Astrocyte (in vitro differentiated cells and primary cell): ENCODE data around the gene ITGA2. TPM values are rescaled to one million over a fixed set of nuclear protein-coding genes. Genes with fewer than 3 reads are reported as not detected.

Source experiments
- DNase-seq: peaks from one replicate; pipeline ENCODE4 v3.0.0-alpha.2; 2010; ENCODE audit warnings: low read depth
- FAIRE-seq: peaks from 2 replicates; lab custom pipeline; 2011; peaks lifted over from hg19 to GRCh38; lab: Jason Lieb, UNC
- H2AFZ ChIP-seq: 2 replicates; pipeline ENCODE4 v1.6.0; 2012; ENCODE audit warnings: low read depth, low read length, inconsistent platforms
- H3K27ac ChIP-seq: 2 replicates; pipeline ENCODE4 v1.5.1; 2011; ENCODE audit warnings: low read depth, low read length, inconsistent platforms
- H3K27me3 ChIP-seq: 2 replicates; pipeline ENCODE4 v1.6.0; 2011; ENCODE audit warnings: low read length, inconsistent platforms; ENCODE audit not compliant: insufficient read depth
- H3K36me3 ChIP-seq: 2 replicates; pipeline ENCODE4 v1.5.1; 2011; ENCODE audit warnings: low read length, inconsistent platforms; ENCODE audit not compliant: insufficient read depth
- H3K4me1 ChIP-seq: 2 replicates; pipeline ENCODE4 v1.5.1; 2011; ENCODE audit warnings: low read length, inconsistent platforms; ENCODE audit not compliant: insufficient read depth
- H3K4me2 ChIP-seq: 2 replicates; pipeline ENCODE4 v1.6.0; 2012; ENCODE audit warnings: low read length, inconsistent platforms
- H3K4me3 ChIP-seq: 2 replicates; pipeline ENCODE4 v1.5.1; 2011; ENCODE audit warnings: low read depth, mild to moderate bottlenecking, low read length, inconsistent platforms; ENCODE audit not compliant: insufficient read depth
- H3K79me2 ChIP-seq: 2 replicates; pipeline ENCODE4 v1.6.0; 2012; ENCODE audit warnings: mild to moderate bottlenecking, low read length, inconsistent platforms; ENCODE audit not compliant: insufficient read depth
- H3K9ac ChIP-seq: 2 replicates; pipeline ENCODE4 v1.6.0; 2012; ENCODE audit warnings: mild to moderate bottlenecking, low read length, inconsistent platforms
- H3K9me3 ChIP-seq: 2 replicates; pipeline ENCODE4 v1.5.1; 2012; ENCODE audit warnings: low read depth, mild to moderate bottlenecking, low read length, inconsistent platforms; ENCODE audit not compliant: insufficient read depth
- H4K20me1 ChIP-seq: 2 replicates; pipeline ENCODE4 v1.6.0; 2012; ENCODE audit warnings: low read length, inconsistent platforms; ENCODE audit not compliant: insufficient read depth
- H3K27ac Mint-ChIP-seq: one replicate; pipeline ENCODE4 v1.8.0; 2021; ENCODE audit warnings: mild to moderate bottlenecking, mixed read lengths; ENCODE audit not compliant: unreplicated experiment
- H3K27me3 Mint-ChIP-seq: one replicate; pipeline ENCODE4 v1.8.0; 2021; ENCODE audit warnings: low read depth, mixed read lengths; ENCODE audit not compliant: unreplicated experiment
- H3K36me3 Mint-ChIP-seq: one replicate; pipeline ENCODE4 v1.8.0; 2021; ENCODE audit warnings: low read depth, mixed read lengths; ENCODE audit not compliant: unreplicated experiment
- H3K4me1 Mint-ChIP-seq: one replicate; pipeline ENCODE4 v1.8.0; 2021; ENCODE audit warnings: low read depth, mixed read lengths; ENCODE audit not compliant: unreplicated experiment
- H3K4me3 Mint-ChIP-seq: one replicate; pipeline ENCODE4 v1.8.0; 2021; ENCODE audit warnings: mild to moderate bottlenecking, moderate library complexity, mixed read lengths; ENCODE audit not compliant: unreplicated experiment
- H3K9me3 Mint-ChIP-seq: one replicate; pipeline ENCODE4 v1.8.0; 2021; ENCODE audit warnings: mild to moderate bottlenecking, mixed read lengths; ENCODE audit not compliant: unreplicated experiment
- EZH2 ChIP-seq: IDR thresholded peaks from 2 replicates; pipeline ENCODE4 v1.6.1; 2012; ENCODE audit warnings: mild to moderate bottlenecking, low read length, inconsistent platforms; ENCODE audit not compliant: insufficient read depth
- total RNA-seq: library from RNA; stranded (reverse); gene quantifications from 2 replicates; pipeline ENCODE4 v1.2.1, GENCODE V29; 2021
- TF ChIP-seq, protein P1 (sequence below): IDR thresholded peaks from 2 replicates; pipeline ENCODE4 v1.5.1; 2011; ENCODE audit warnings: low read depth, mild to moderate bottlenecking, inconsistent platforms, low read length, moderate library complexity; ENCODE audit not compliant: insufficient read depth

ITGA2 gene
- total RNA-seq, 1 donor from 2014 or later, result 35.9 TPM

- Mint-ChIP-seq H3K36me3 (no peaks in the 10 kb centered on the region), H3K27ac (no peak overlapping the region), H3K4me1 (peaks cover 3% of the 10 kb centered on the region), H3K27me3 (no peaks in the 10 kb centered on the region), H3K4me3 (no peak overlapping the region), H3K9me3 (no peaks in the 10 kb centered on the region)
- Histone ChIP-seq H3K4me2 (no peak overlapping the region), H3K36me3 (no peaks in the 10 kb centered on the region), H3K9me3 (no peaks in the 10 kb centered on the region), H2AFZ (no peak overlapping the region), H4K20me1 (no peaks in the 10 kb centered on the region), H3K4me1 (peaks cover 12% of the 10 kb centered on the region), H3K9ac (no peak overlapping the region), H3K27ac (no peak overlapping the region), H3K4me3 (no peak overlapping the region), H3K79me2 (peaks cover 11% of the 10 kb centered on the region), H3K27me3 (no peaks in the 10 kb centered on the region)
- DNase-seq (no peak), FAIRE-seq (no peak)
- TF ChIP-seq EZH2, result no peak
- TF ChIP-seq, protein P1, sequence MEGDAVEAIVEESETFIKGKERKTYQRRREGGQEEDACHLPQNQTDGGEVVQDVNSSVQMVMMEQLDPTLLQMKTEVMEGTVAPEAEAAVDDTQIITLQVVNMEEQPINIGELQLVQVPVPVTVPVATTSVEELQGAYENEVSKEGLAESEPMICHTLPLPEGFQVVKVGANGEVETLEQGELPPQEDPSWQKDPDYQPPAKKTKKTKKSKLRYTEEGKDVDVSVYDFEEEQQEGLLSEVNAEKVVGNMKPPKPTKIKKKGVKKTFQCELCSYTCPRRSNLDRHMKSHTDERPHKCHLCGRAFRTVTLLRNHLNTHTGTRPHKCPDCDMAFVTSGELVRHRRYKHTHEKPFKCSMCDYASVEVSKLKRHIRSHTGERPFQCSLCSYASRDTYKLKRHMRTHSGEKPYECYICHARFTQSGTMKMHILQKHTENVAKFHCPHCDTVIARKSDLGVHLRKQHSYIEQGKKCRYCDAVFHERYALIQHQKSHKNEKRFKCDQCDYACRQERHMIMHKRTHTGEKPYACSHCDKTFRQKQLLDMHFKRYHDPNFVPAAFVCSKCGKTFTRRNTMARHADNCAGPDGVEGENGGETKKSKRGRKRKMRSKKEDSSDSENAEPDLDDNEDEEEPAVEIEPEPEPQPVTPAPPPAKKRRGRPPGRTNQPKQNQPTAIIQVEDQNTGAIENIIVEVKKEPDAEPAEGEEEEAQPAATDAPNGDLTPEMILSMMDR, result no peak
Observed at GRCh38 chr5:53022930-53023511, 33.9 kb downstream of the ITGA2 start.

DNA sequence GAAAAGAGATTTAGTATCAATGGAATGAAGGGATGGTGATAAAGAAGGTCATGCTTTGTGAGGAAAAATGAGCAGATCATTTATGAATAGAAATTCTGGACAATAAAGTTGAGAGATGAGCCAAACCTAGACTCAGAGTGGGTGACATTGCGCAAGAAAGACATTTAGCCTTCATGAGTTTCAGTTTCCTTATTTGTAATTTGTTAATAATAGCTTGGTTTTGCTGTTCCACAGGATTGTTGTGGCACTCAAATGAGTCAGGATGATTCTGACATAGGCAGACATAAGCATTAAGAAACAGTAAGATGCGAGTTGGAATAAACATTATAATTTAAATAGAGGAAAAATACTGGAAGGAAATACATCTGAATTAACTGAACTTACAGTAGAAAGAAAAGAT is 34.8 kb downstream of the ITGA2 start:
- H2AFZ ChIP-seq, result no peak overlapping the region
- H3K27me3 Mint-ChIP-seq, result no peaks in the 10 kb centered on the region
- H4K20me1 ChIP-seq, result no peaks in the 10 kb centered on the region
- peak overlapping the region; percentile 36 for H3K4me2 ChIP-seq
- TF ChIP-seq, protein P1, result no peak
- no peak for TF ChIP-seq EZH2
- FAIRE-seq (peak; percentile 97), DNase-seq (peak; percentile 74)
- no peak overlapping the region for H3K27ac ChIP-seq
- H3K4me3 ChIP-seq, result no peak overlapping the region
- H3K27me3 ChIP-seq, result no peaks in the 10 kb centered on the region
- H3K79me2 ChIP-seq, result peaks cover 7% of the 10 kb centered on the region
- H3K9me3 ChIP-seq, result no peaks in the 10 kb centered on the region
- H3K9ac ChIP-seq, result no peak overlapping the region
- peaks cover 10% of the 10 kb centered on the region for H3K4me1 Mint-ChIP-seq
- H3K36me3 Mint-ChIP-seq, result no peaks in the 10 kb centered on the region
- no peak overlapping the region for H3K27ac Mint-ChIP-seq
- H3K36me3 ChIP-seq, result no peaks in the 10 kb centered on the region
- H3K9me3 Mint-ChIP-seq, result no peaks in the 10 kb centered on the region
- no peak overlapping the region for H3K4me3 Mint-ChIP-seq
- H3K4me1 ChIP-seq, result peaks cover 19% of the 10 kb centered on the region

DNA sequence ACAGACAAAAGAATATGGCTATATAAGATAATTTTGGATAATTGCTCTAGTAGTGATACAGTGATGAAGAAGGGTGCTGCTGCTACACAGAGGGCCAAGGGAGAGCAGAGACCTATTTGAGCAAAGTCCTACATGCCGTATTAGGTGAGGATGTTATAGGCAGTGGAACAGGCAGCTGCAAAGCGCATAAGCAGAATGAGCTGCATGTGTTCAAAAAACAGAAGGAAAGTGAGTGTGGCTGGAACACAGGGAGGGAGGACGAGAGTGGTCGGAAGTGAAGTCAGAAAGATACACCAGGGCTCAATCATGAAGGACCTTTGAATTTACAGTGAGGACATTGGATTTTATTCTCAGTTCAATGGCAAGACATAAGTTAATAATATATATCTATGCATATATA is 35.4 kb downstream of the ITGA2 start:
- no peak overlapping the region for H3K27ac Mint-ChIP-seq
- H4K20me1 ChIP-seq, result no peaks in the 10 kb centered on the region
- no peak overlapping the region for H3K27ac ChIP-seq
- H3K27me3 Mint-ChIP-seq, result no peaks in the 10 kb centered on the region
- peaks cover 19% of the 10 kb centered on the region for H3K4me1 ChIP-seq
- H3K9me3 ChIP-seq, result no peaks in the 10 kb centered on the region
- H3K27me3 ChIP-seq, result no peaks in the 10 kb centered on the region
- DNase-seq (no peak), FAIRE-seq (no peak)
- no peaks in the 10 kb centered on the region for H3K9me3 Mint-ChIP-seq
- no peak overlapping the region for H2AFZ ChIP-seq
- H3K4me3 Mint-ChIP-seq, result no peak overlapping the region
- no peaks in the 10 kb centered on the region for H3K36me3 Mint-ChIP-seq
- H3K9ac ChIP-seq, result no peak overlapping the region
- no peak for TF ChIP-seq EZH2
- TF ChIP-seq, protein P1, result no peak
- peaks cover 10% of the 10 kb centered on the region for H3K4me1 Mint-ChIP-seq
- peaks cover 7% of the 10 kb centered on the region for H3K79me2 ChIP-seq
- no peaks in the 10 kb centered on the region for H3K36me3 ChIP-seq
- H3K4me2 ChIP-seq, result no peak overlapping the region
- H3K4me3 ChIP-seq, result no peak overlapping the region
